Right kidney (tissue), 1 donor: Measurements from ENCODE around the gene CHAT.

ENCODE experiments used
- DNase-seq: peaks from one replicate; pipeline ENCODE4 v3.0.0-alpha.2; 2016

Gene CHAT

GRCh38 chr10:49631975-49632374 lies 18.1 kb downstream of the CHAT start:
- DNase-seq, result no peak

- DNase-seq, result no peak
Observed at GRCh38 chr10:49632406-49633317, 18.8 kb downstream of the CHAT start.

DNA sequence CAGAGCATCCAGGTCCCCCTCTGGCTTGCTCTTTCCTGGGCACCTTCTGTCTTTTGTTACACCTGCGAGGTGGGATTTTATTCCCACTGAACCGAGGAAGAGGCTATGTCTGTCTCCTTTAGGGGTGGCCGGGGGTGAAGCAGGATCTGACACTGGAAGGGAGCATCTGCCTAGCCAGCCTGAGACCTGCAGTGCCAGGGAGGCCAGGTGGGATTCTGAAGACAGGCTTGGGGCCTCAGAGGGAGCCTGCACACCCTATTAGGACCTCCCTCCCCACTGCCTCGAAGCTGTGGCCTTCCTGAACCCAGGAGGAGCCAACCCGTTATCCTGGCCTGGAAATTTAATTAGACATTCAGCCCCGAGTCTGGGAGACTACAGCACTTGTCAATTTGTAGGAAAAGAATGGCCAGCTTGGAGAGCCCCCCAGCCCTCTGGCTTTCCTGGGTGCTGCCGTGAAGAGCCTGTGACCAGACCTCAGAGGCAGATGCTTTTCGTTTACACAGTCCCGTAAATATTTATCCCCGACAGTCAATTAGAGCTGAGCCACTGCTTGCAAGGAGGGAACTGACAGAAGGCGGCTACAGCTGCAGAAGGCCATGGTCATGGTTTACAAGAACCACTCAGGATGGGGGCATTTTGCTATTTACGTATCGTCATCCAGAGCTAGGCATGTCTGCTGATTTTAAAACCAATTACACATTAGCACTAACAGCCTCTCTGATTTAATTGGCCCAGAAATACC lies 19.7 kb downstream of the CHAT start:
- no peak for DNase-seq

DNA sequence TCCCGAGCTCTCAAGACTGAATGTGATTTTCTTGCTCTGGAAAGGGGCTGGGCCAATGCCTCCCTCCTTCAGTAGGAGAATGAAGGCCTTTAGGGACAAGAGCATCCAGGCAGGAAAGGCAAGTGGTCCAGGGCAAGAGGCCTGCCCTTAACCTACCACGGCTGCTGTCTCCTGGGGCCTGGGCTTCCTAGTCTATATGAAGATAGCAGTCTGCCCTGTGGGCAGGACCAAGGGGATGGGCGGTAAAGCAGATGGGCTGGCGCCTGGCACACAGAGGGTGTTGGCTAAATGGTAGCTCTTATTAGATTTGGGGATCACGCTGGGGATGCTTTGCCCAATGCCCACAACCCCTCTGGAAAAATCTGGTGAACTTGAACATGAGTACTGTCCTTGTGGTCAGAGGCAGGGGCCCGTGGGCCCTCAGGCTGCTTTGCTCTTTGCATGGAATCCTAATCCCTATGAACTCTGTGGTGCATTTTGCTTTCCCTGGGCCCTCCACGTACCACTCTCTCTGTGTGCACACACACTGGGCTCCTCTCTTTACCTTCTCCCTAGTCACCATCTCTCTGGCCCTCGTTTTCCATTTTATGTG lies 20.3 kb downstream of the CHAT start:
- DNase-seq, result no peak

DNA sequence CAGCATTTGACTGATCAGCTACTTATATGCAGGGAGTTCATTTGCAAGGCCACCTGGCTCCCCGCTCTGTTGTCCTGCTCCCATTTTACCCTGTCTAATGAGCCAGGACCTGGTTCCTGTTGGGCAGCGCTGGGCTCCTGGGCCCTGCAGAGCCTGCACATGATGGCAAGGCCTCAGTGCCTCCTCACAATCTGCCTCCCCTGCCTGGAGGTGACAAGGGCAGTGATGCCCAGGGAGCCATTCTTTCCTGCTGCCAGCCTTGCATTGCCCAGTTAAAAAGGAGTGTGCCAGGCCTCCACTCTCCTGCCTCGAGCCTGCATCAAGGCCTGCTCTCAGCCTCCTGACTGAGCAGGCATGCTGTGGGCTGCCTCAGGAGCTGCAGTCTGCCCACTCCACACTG lies 28.5 kb downstream of the CHAT start:
- DNase-seq, result no peak

DNA sequence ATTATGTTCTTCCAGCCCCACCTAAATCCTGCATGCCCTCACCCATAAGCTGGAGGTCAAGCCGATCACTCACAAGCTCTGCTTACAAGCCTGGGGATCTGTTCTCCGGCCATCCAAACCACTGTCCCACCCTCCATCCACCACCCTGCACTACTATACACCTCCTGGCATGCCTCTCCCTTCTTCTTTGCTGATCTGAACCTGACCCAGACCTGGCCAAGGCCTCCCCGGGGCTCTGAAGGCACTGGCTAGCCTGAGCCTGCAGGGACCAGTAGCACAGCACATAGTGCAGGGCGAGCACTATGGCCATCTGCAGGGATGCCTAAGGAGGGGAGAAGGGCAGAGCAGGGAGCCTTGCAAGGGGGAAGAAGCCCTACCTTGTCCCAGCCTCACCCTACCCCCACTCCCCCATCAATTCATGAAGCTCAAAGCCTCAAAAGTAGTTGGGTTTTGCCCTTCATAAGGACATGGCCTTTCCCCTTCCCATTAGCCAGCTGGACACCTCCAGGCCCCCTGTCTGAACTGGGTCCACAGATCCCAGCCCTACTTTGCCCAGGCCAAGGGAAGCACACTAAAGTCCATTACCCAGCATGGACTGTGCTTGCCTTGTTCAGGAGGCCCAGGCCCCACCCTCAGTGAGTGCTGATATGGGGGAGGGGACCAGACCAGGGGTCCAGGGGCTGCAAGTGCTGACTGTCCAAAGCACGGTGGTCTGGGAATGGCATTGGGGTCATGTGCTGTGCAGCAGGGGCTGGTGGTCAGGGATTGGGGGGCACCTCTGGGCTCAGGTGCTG lies 29.6 kb downstream of the CHAT start:
- no peak for DNase-seq

DNA sequence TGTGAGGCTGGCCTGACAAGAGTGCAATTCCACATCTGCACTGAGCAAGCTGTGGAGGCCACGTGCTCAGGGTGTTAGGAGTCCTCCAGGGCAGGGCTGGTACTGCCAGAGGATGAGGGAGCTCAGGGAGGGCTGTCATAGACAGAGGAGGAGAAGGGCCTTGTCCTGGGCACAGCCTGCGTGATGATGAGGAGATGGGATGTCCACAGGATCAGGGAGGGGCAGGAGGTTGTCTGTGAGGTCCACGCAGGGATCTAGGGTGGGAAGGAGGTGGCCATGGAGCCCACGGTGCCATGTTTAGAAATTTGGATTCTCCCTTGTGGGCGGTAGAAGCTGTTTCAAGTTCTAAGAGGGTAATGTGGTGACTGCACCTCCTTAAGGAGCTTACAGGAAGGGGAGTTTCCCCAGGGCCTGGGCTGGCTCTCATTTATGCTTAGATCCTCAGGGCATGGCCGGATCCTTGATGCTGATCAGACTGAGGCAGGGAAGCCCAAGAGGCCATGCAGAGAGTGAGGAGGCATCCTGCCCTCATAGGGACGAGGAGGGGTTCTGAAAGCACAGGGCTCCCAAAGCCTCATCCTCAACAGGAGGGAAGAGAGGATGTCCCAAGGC lies 30.3 kb downstream of the CHAT start:
- DNase-seq, result no peak

DNA sequence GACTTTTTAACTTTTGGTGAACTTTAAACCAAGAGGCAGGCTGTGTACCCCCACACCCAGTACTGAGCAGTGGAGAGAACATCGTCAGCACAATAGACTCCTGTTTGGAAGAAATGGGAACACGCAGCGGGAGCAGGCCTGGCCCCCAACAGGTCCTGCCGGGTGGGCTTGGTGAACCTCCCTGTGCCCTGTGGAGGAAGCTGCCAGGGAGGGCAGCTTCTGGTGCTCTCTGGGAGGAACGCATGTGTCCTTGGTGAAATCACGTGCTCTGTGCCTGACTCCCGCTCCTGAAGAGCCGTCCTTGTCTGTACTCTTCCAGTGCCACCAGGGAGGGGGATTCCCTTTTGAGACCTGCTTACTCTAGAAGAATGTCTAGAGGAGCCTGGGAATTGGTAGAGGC lies 31.6 kb downstream of the CHAT start:
- no peak for DNase-seq

GRCh38 chr10:49645871-49646870 lies 32.3 kb downstream of the CHAT start:
- DNase-seq, result no peak

DNA sequence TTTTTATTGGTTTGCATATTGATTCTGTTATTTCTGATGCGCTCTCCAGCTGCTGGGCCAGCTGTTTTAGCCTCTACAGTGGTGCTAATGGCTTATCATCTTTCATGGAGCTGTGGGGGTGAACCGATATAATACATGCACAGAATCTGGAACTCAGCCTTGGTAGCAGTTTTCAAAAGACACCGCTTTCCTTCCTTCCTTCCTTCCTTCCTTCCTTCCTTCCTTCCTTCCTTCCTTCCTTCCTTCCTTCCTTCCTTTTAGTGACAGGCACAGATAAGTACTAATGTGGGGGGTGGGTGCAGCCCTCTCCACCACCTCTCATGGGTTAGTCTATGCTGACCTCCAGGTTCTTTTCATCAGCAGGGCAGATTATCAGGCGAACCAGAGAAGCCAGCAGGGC lies 33.7 kb downstream of the CHAT start:
- DNase-seq, result no peak

DNA sequence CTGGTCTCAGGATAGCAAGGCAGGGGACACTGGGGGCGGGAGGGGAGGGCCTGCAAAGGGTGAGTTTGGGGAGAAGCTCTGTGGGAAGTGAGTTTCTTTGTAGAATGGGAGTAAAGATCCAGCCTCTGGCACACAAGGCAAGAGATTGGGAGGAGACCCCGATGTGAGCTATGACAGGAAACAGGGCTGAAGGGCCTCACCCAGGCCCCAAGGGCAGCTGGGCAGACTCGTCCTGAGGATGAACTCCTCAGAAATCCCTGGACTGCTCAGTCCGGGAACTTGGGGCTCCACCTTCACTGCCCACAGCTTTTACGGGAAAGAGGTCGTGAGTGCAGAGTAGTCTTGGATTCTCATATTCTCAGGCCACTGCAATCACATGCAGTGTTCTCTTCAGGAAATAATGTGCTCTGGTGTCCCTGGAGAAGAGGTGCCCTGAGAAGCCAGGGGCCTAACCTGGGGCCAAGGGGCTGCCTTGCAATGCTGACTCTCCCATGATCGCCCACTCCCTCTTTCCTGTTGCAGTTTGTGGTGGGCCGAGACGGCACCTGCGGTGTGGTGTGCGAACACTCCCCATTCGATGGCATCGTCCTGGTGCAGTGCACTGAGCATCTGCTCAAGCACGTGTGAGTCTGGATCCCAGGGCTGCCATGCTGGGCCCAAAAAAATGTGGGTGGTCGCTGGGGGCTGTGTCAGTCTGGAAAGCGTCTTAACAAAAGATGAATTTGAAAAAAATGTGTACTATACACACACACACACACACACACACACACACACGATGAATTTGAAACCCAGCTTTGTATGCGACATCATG lies 34.4 kb downstream of the CHAT start:
- DNase-seq, result no peak

GRCh38 chr10:49649294-49649693 lies 35.5 kb downstream of the CHAT start:
- no peak for DNase-seq

DNA sequence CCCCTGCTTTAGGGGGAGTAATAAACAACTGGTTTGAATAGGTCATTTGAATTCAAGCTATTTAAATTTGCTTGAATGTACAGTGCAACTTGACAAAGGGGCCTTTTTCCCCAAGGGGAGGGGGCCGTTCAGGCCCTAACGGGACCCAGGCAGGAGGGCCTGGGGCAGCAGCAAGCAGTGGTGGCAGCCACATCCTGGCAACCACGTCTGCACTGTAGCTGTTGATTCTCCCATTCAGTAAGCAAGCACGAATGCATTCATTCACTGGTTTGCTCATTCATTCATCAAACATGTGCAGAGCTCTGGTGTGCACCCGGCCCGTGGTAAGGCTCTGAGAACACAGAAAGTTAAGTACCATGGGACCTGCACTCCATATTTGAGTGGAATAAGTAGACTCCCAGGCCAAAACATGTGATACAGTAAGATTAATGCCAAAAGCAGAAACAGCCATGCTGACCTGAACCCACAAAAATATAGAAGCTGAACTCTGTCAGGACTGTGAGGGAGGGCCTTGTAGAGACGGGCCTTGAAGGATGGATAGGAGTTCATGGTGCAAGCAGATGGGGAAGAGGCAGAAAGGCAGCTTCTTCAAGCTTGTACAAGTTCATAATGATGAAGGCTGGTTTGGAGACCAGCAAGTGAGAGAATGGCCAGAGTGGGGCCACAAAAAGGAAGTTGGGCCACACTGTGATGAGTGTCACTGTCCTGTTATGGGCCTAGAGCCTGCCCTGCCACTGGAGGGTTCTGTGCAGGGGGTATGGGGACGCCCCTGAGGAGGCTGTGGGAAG lies 36.3 kb downstream of the CHAT start:
- no peak for DNase-seq

GRCh38 chr10:49650724-49651034 lies 36.8 kb downstream of the CHAT start:
- DNase-seq, result no peak

GRCh38 chr10:49651039-49651835 lies 37.4 kb downstream of the CHAT start:
- no peak for DNase-seq

DNA sequence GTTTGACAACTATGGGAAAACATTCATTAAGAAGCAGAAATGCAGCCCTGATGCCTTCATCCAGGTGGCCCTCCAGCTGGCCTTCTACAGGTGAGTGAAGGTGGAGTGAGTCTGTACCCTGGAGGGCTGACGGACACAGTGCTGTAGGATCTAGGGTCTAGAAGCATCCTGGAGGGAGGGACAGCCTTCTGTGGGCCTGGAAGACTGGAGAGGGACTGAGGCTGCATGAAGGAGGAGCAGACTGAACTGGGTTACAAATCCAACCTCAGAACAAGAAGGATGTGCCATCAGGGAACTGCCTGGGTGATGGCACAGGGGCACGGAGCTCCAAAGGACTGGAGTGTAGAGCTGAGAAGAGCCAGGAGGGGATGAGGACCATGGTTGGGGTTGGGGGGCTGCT lies 38.1 kb downstream of the CHAT start:
- DNase-seq, result no peak

- no peak for DNase-seq
Observed at GRCh38 chr10:49652421-49653272, 38.8 kb downstream of the CHAT start.
